ENCODE results near the gene ATP1B2. TPM values are rescaled to one million over a fixed set of nuclear protein-coding genes. Genes with fewer than 3 reads are reported as not detected.

Gene ATP1B2
- polyA plus RNA-seq, 3 donors from 2014 or later = not detected

GRCh38 chr17:7701681-7702080 lies 51.0 kb downstream of the ATP1B2 start:
- Mint-ChIP-seq H3K27ac (no peak overlapping the region), H3K27me3 (ENCODE audit: low read depth in 3 of 3) (peaks cover 10 to 17% (median 13%) of the 10 kb centered on the region in 3 donors), H3K36me3 (peaks cover 21 to 31% (median 23%) of the 10 kb centered on the region in 3 donors), H3K4me1 (peaks cover 17 to 19% of the 10 kb centered on the region in 2 donors), H3K4me3 (no peak overlapping the region), H3K9me3 (no peaks in the 10 kb centered on the region)
- DNase-seq = no peak

GRCh38 chr17:7702776-7703175 lies 52.0 kb downstream of the ATP1B2 start:
- H3K36me3 Mint-ChIP-seq = peaks cover 20 to 28% (median 20%) of the 10 kb centered on the region in 3 donors
- no peaks in the 10 kb centered on the region for H3K9me3 Mint-ChIP-seq
- no peak overlapping the region for H3K4me3 Mint-ChIP-seq
- no peak overlapping the region for H3K27ac Mint-ChIP-seq
- peaks cover 17 to 19% of the 10 kb centered on the region in 2 donors for H3K4me1 Mint-ChIP-seq
- DNase-seq = no peak
- H3K27me3 Mint-ChIP-seq (ENCODE audit: low read depth in 3 of 3) = peaks cover 10 to 20% (median 18%) of the 10 kb centered on the region in 3 donors

- Mint-ChIP-seq H3K27me3 (ENCODE audit: low read depth in 3 of 3) (peaks cover 10 to 20% (median 19%) of the 10 kb centered on the region in 3 donors), H3K4me1 (peaks cover 17 to 19% of the 10 kb centered on the region in 2 donors), H3K27ac (no peak overlapping the region), H3K36me3 (peaks cover 16 to 23% (median 16%) of the 10 kb centered on the region in 3 donors), H3K4me3 (peak overlapping the region in 4 of 5 donors; percentile 4 to 42 (median 18)), H3K9me3 (no peaks in the 10 kb centered on the region)
- DNase-seq = peak in 2 of 3 donors; percentile 17
Measured at GRCh38 chr17:7703584-7704479, 53.1 kb downstream of the ATP1B2 start.

GRCh38 chr17:7704601-7705268 lies 54.0 kb downstream of the ATP1B2 start, which contains the start of gene EFNB3:
Gene EFNB3, plus strand, starts transcription at chr17:7705202. Its CDS starts 397 bp downstream, at chr17:7705599.
- Mint-ChIP-seq H3K27me3 (ENCODE audit: low read depth in 3 of 3) (peaks cover 10 to 20% (median 19%) of the 10 kb centered on the region in 3 donors), H3K9me3 (no peaks in the 10 kb centered on the region), H3K36me3 (peaks cover 16 to 23% (median 16%) of the 10 kb centered on the region in 3 donors), H3K4me1 (peaks cover 17 to 19% of the 10 kb centered on the region in 2 donors), H3K4me3 (peak within 1 kb of the TSS; percentile 4 to 63 (median 48)), H3K27ac (no peak within 1 kb of the TSS)
- no peak for DNase-seq

GRCh38 chr17:7705269-7706255 lies 54.8 kb downstream of the ATP1B2 start:
- DNase-seq = no peak
- Mint-ChIP-seq H3K27ac (no peak overlapping the region), H3K4me1 (peaks cover 23 to 25% of the 10 kb centered on the region in 2 donors), H3K4me3 (peak overlapping the region in 3 of 5 donors; percentile 3 to 54 (median 18)), H3K36me3 (peaks cover 13 to 21% (median 15%) of the 10 kb centered on the region in 3 donors), H3K9me3 (no peaks in the 10 kb centered on the region), H3K27me3 (ENCODE audit: low read depth in 3 of 3) (peaks cover 8 to 27% (median 19%) of the 10 kb centered on the region in 3 donors)

- Mint-ChIP-seq H3K9me3 (peaks cover 0 to 2% (median 0%) of the 10 kb centered on the region in 6 donors), H3K4me3 (peak overlapping the region in 2 of 5 donors; percentile 22 to 43), H3K4me1 (peaks cover 28% of the 10 kb centered on the region in 2 donors), H3K27ac (peak overlapping the region in 1 of 6 donors; percentile 4), H3K36me3 (peaks cover 7 to 13% (median 10%) of the 10 kb centered on the region in 3 donors), H3K27me3 (ENCODE audit: low read depth in 3 of 3) (peaks cover 3 to 30% (median 16%) of the 10 kb centered on the region in 3 donors)
- no peak for DNase-seq
Measured at GRCh38 chr17:7706631-7707354, 56.1 kb downstream of the ATP1B2 start.

Other genes starting within 250 kb of the ATP1B2 start
- gene TMEM256, start 246.8 kb upstream of the ATP1B2 start, polyA plus RNA-seq = 100 to 1,000 TPM in 1 of 3 donors, 10 to 100 TPM in 2; 30.7 to 116 (median 60.7) TPM
- not detected for gene NLGN2, start 243.1 kb upstream of the ATP1B2 start, polyA plus RNA-seq
- not detected for gene SPEM1, start 230.6 kb upstream of the ATP1B2 start, polyA plus RNA-seq
- not detected for gene SPEM2, start 225.3 kb upstream of the ATP1B2 start, polyA plus RNA-seq
- gene SPEM3, start 222.1 kb upstream of the ATP1B2 start, polyA plus RNA-seq = not detected
- gene TMEM102, start 215.5 kb upstream of the ATP1B2 start, polyA plus RNA-seq = 10 to 100 TPM; 15.9 to 27.9 (median 16.4) TPM
- not detected for gene FGF11, start 211.4 kb upstream of the ATP1B2 start, polyA plus RNA-seq
- 10 to 100 TPM; 32.4 to 41.3 (median 38.5) TPM for gene CHRNB1, start 205.9 kb upstream of the ATP1B2 start, polyA plus RNA-seq
- gene ZBTB4, start 171.3 kb upstream of the ATP1B2 start, polyA plus RNA-seq = 10 to 100 TPM in 1 of 3 donors, 1 to 10 TPM in 2; 4.4 to 25.8 (median 8.3) TPM
- not detected for gene SLC35G6, start 169.5 kb upstream of the ATP1B2 start, polyA plus RNA-seq
- 10 to 100 TPM; 16.0 to 67.8 (median 25.7) TPM for gene POLR2A, start 166.6 kb upstream of the ATP1B2 start, polyA plus RNA-seq
- 10 to 100 TPM; 32.1 to 69.9 (median 32.7) TPM for gene TNFSF12, start 101.9 kb upstream of the ATP1B2 start, polyA plus RNA-seq
- gene TNFSF13, start 92.2 kb upstream of the ATP1B2 start, polyA plus RNA-seq = 1 to 10 TPM; 1.4 to 6.1 (median 5.3) TPM
- 10 to 100 TPM; 17.5 to 19.4 (median 19.0) TPM for gene SENP3, start 89.0 kb upstream of the ATP1B2 start, polyA plus RNA-seq
- gene CD68, start 71.3 kb upstream of the ATP1B2 start, polyA plus RNA-seq = 1 to 10 TPM; 1.9 to 6.5 (median 6.1) TPM
- 10 to 100 TPM; 31.6 to 44.0 (median 41.6) TPM for gene MPDU1, start 67.1 kb upstream of the ATP1B2 start, polyA plus RNA-seq
- not detected for gene SOX15, start 60.8 kb upstream of the ATP1B2 start, polyA plus RNA-seq
- gene FXR2, start 36.0 kb upstream of the ATP1B2 start, polyA plus RNA-seq = 10 to 100 TPM in 2 of 3 donors, 1 to 10 TPM in 1; 8.3 to 25.1 (median 10.4) TPM
- gene SAT2, start 23.1 kb upstream of the ATP1B2 start, polyA plus RNA-seq = 10 to 100 TPM; 33.9 to 39.1 (median 35.4) TPM
- gene SHBG, start 20.8 kb upstream of the ATP1B2 start, polyA plus RNA-seq = not detected
- 10 to 100 TPM; 17.0 to 39.7 (median 18.7) TPM for gene TP53, start 36.6 kb downstream of the ATP1B2 start, polyA plus RNA-seq
- 10 to 100 TPM; 18.5 to 24.8 (median 18.7) TPM for gene WRAP53, start 37.6 kb downstream of the ATP1B2 start, polyA plus RNA-seq
- gene EFNB3, start 54.3 kb downstream of the ATP1B2 start, polyA plus RNA-seq = not detected
- gene DNAH2, start 66.8 kb downstream of the ATP1B2 start, polyA plus RNA-seq = under 1 TPM in 1 of 3 donors, not detected in 2; 0.26 TPM
- gene KDM6B, start 183.3 kb downstream of the ATP1B2 start, polyA plus RNA-seq = under 1 TPM in 2 of 3 donors, not detected in 1; 0.03 to 0.40 TPM
- gene TMEM88, start 204.1 kb downstream of the ATP1B2 start, polyA plus RNA-seq = not detected
- 100 to 1,000 TPM; 131 to 346 (median 177) TPM for gene NAA38, start 206.6 kb downstream of the ATP1B2 start, polyA plus RNA-seq
- 1 to 10 TPM in 2 of 3 donors, not detected in 1; 2.9 to 3.7 TPM for gene CYB5D1, start 207.1 kb downstream of the ATP1B2 start, polyA plus RNA-seq
- 10 to 100 TPM in 1 of 3 donors, 1 to 10 TPM in 1, under 1 TPM in 1; 0.72 to 19.6 (median 3.5) TPM for gene CHD3, start 237.9 kb downstream of the ATP1B2 start, polyA plus RNA-seq

Data from immature natural killer cell (primary cell).